ENCODE measurements around the gene PDZD2.

Gene PDZD2

DNA sequence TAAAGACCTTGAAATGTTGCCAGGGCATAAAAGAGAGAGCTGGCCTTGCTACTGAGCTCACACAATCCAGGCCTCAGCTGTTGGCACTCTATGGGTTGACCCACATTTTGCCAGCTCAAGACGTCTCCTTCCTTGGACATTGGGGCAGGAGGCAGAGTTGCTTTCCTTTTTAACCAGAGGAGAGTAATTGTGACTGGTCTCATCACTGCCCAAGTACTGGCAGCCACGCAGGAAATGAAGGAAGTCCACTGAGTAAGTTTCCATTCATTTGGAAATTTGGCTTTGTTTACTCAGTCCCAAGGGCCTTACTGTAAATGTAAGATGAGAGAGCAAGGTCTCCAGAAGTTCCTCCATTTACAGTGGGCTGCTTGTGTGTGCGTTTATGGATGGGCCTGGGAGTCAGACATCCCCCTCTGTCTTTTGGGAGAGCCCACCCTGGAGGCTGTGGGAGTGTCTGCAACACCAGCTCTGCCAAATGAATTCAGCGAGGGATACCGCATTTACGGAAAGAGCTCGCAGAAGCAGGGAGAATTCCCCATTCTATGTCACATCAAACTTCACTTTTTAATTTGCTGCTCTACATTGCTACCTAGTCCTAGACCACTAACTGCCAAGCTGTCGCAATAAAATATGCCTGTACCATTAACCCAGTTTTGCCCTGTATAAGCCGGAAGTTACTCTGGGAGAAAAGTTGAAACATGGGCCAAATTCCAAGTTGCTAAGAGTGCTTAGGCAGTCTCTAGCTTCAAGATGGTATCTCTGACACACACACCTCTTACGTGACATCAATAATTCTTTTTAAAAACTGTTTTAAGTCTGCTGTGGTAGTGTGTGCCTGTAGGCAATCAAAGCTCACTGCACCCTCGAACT, 24.5 kb upstream of the PDZD2 start:
- H3K27me3 ChIP-seq (ENCODE audit: low read depth, low read length): no peaks in the 10 kb centered on the region
- H3K4me3 ChIP-seq (ENCODE audit: low read depth in 1 of 2, low read length in 2 of 2): no peak overlapping the region
- H3K9me3 ChIP-seq (ENCODE audit: control insufficient read depth in 1 of 2, low read length in 2 of 2): no peaks in the 10 kb centered on the region
- H3K4me1 ChIP-seq (ENCODE audit: control insufficient read depth in 1 of 2, insufficient read depth in 2 of 2, low read length in 2 of 2): no peaks in the 10 kb centered on the region
- no peak overlapping the region for H3K27ac ChIP-seq (ENCODE audit: low read length)
- H3K36me3 ChIP-seq (ENCODE audit: control insufficient read depth in 1 of 2, insufficient read depth in 2 of 2, low read length in 2 of 2): no peaks in the 10 kb centered on the region

DNA sequence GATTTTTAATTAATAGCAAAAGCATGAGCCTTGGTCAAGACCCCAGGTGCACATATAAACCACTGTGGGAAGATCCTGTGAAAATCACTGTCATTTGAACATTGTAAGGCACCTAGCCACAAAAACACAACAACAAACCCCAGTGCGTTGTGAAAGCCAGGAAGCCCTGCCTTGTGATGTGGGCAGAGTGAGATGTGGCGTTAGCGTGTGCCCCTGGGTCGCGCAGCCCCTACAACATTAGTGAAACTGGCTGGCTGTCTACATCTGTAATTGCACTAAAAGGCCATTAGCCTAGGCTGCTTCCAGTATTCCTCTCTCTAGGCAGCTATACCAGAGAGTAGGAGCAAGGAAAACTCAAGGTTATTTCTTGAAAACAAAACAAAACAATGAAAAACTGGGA, 21.1 kb upstream of the PDZD2 start:
- Histone ChIP-seq H3K27me3 (ENCODE audit: low read depth, low read length) (no peaks in the 10 kb centered on the region), H3K9me3 (ENCODE audit: control insufficient read depth in 1 of 2, low read length in 2 of 2) (no peaks in the 10 kb centered on the region), H3K27ac (ENCODE audit: low read length) (no peak overlapping the region), H3K4me1 (ENCODE audit: control insufficient read depth in 1 of 2, insufficient read depth in 2 of 2, low read length in 2 of 2) (no peaks in the 10 kb centered on the region), H3K36me3 (ENCODE audit: control insufficient read depth in 1 of 2, insufficient read depth in 2 of 2, low read length in 2 of 2) (no peaks in the 10 kb centered on the region), H3K4me3 (ENCODE audit: low read depth in 1 of 2, low read length in 2 of 2) (no peak overlapping the region)

DNA sequence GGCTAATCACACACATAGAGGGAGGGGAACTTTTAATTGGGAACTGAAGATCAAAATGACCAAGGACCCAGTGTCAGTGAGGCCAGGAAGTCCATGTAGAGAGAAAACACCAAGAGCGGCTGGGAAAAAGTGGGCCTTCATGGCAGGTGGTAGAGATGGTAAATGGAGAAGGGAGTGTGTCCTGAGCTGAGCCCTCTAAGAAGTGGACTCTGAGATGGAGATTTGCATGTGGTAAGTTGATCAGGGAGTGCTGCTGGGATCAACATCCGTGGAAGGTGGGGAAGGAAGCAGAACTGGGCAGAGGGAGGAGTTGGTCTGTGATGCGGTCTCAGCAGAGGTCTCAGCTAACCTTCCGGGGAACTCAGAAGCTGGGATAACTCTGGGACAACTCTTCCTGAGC, 18.9 kb upstream of the PDZD2 start:
- no peaks in the 10 kb centered on the region for H3K27me3 ChIP-seq (ENCODE audit: low read depth, low read length)
- no peak overlapping the region for H3K4me3 ChIP-seq (ENCODE audit: low read depth in 1 of 2, low read length in 2 of 2)
- no peak overlapping the region for H3K27ac ChIP-seq (ENCODE audit: low read length)
- H3K4me1 ChIP-seq (ENCODE audit: control insufficient read depth in 1 of 2, insufficient read depth in 2 of 2, low read length in 2 of 2): no peaks in the 10 kb centered on the region
- H3K36me3 ChIP-seq (ENCODE audit: control insufficient read depth in 1 of 2, insufficient read depth in 2 of 2, low read length in 2 of 2): no peaks in the 10 kb centered on the region
- H3K9me3 ChIP-seq (ENCODE audit: control insufficient read depth in 1 of 2, low read length in 2 of 2): no peaks in the 10 kb centered on the region

DNA sequence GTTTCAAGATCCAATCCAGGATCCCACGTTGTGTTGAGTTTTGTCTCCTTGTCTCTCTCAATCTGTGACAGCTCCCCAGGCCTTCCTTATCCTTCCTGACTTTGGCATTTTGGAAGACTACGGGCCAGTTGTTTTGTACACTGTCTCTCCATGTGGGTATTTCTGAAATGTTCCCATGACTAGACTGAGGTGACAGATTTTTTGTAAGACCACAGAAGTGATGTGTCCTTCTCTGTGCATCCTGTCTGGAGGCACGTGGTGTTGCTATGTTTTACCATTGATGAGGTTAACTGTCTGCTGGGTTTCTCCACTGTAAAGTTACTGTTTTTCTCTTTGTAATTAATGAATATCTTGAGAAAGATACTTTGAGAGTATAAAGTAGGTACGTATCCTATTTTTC, 15.7 kb upstream of the PDZD2 start:
- H3K36me3 ChIP-seq (ENCODE audit: control insufficient read depth in 1 of 2, insufficient read depth in 2 of 2, low read length in 2 of 2): no peaks in the 10 kb centered on the region
- H3K27ac ChIP-seq (ENCODE audit: low read length): no peak overlapping the region
- H3K9me3 ChIP-seq (ENCODE audit: control insufficient read depth in 1 of 2, low read length in 2 of 2): no peaks in the 10 kb centered on the region
- H3K4me1 ChIP-seq (ENCODE audit: control insufficient read depth in 1 of 2, insufficient read depth in 2 of 2, low read length in 2 of 2): no peaks in the 10 kb centered on the region
- no peak overlapping the region for H3K4me3 ChIP-seq (ENCODE audit: low read depth in 1 of 2, low read length in 2 of 2)
- H3K27me3 ChIP-seq (ENCODE audit: low read depth, low read length): no peaks in the 10 kb centered on the region

DNA sequence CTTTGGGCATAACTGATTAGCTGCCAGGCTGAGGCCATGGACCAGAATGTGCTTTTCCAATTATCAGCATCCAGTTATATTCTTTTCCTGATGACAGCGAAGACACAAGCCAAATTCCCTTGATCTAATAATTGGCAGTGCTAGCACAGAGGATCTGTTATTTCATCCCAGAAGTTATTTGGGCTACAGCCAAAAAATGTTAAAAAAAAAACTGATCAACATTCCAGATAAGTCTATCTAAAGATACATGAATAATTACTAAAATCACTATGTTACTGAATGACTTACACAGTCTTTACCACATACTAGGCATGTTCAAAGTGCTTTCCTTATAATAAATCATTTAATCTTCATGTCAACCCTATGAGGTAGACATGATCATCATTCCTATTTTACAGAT, 13.5 kb upstream of the PDZD2 start:
- Histone ChIP-seq H3K36me3 (ENCODE audit: control insufficient read depth in 1 of 2, insufficient read depth in 2 of 2, low read length in 2 of 2) (no peaks in the 10 kb centered on the region), H3K9me3 (ENCODE audit: control insufficient read depth in 1 of 2, low read length in 2 of 2) (no peaks in the 10 kb centered on the region), H3K27ac (ENCODE audit: low read length) (no peak overlapping the region), H3K4me3 (ENCODE audit: low read depth in 1 of 2, low read length in 2 of 2) (no peak overlapping the region), H3K27me3 (ENCODE audit: low read depth, low read length) (no peaks in the 10 kb centered on the region), H3K4me1 (ENCODE audit: control insufficient read depth in 1 of 2, insufficient read depth in 2 of 2, low read length in 2 of 2) (no peaks in the 10 kb centered on the region)

DNA sequence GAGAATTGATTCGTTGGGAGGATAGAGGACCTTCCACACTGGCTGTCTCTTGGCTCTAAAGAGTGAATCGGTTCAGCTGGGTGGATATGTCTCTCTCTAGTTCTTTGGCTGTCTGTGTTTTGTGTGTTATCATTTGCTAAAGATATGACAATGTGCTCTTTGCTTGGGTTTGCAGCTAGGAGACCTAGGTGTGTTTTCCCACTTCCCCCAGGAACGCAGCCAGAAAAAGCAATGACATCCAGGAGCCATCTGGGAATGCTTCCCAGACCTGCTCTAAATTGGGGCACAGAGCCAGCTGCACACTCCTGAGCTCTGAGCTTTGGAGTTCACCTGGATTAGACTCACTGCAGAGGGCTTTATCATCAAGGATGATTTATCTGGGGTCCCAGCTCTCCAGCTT, 12.8 kb upstream of the PDZD2 start:
- no peaks in the 10 kb centered on the region for H3K9me3 ChIP-seq (ENCODE audit: control insufficient read depth in 1 of 2, low read length in 2 of 2)
- H3K27ac ChIP-seq (ENCODE audit: low read length): no peak overlapping the region
- H3K4me1 ChIP-seq (ENCODE audit: control insufficient read depth in 1 of 2, insufficient read depth in 2 of 2, low read length in 2 of 2): no peaks in the 10 kb centered on the region
- H3K36me3 ChIP-seq (ENCODE audit: control insufficient read depth in 1 of 2, insufficient read depth in 2 of 2, low read length in 2 of 2): no peaks in the 10 kb centered on the region
- H3K4me3 ChIP-seq (ENCODE audit: low read depth in 1 of 2, low read length in 2 of 2): no peak overlapping the region
- no peaks in the 10 kb centered on the region for H3K27me3 ChIP-seq (ENCODE audit: low read depth, low read length)

DNA sequence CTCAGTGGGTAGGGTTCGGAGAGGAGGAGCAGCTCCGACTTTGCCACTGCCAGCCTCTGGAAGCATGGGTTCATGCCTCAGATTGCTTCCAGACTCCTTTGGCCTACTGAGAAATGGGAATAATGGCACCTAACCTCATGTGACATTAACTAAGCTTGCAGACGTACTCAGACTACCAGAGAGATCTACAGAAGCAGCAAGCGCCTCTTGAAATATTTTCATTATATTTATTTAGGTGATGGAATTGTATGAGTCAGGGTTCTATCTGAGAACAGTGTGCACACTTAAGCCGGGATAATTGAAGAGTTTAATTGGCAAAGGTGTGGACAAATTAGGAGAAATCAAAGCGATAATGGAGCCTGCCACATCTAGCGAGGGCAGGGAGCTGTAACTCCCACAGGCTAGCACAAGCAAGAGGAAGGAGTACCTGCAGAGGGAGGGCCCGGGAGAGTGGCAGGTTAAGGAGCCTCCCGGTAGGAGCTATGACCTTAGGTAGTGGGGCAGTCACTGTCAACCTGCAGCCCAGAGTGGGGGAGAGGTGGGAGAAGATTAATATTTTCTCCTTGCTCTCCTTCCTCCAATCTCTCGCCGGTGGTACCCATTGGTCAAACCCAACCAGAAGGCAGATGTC, 12.2 kb upstream of the PDZD2 start:
- Histone ChIP-seq H3K9me3 (ENCODE audit: control insufficient read depth in 1 of 2, low read length in 2 of 2) (no peaks in the 10 kb centered on the region), H3K27ac (ENCODE audit: low read length) (no peak overlapping the region), H3K36me3 (ENCODE audit: control insufficient read depth in 1 of 2, insufficient read depth in 2 of 2, low read length in 2 of 2) (no peaks in the 10 kb centered on the region), H3K4me3 (ENCODE audit: low read depth in 1 of 2, low read length in 2 of 2) (no peak overlapping the region), H3K27me3 (ENCODE audit: low read depth, low read length) (no peaks in the 10 kb centered on the region), H3K4me1 (ENCODE audit: control insufficient read depth in 1 of 2, insufficient read depth in 2 of 2, low read length in 2 of 2) (no peaks in the 10 kb centered on the region)

DNA sequence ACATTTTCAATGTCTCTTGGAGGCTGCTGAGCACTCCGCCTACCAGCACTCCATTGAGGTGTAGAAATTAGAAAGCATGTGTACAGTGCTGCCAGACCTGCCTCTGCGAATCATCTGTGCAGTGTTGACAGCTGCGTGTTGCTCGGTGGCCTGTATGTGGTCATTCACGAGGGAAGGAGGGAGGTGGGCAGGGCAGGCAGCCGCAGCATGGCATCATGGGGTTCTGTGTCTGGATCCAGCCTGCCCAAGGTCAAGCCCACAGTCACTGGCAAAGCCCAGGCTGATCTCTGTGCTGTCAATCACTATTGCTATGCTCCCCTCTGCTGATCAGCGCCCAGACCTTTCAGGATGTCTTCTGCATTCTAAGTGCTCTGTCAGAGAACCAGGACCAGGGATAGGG, 8.0 kb upstream of the PDZD2 start:
- Histone ChIP-seq H3K4me3 (ENCODE audit: low read depth in 1 of 2, low read length in 2 of 2) (no peak overlapping the region), H3K9me3 (ENCODE audit: control insufficient read depth in 1 of 2, low read length in 2 of 2) (no peaks in the 10 kb centered on the region), H3K27ac (ENCODE audit: low read length) (no peak overlapping the region), H3K4me1 (ENCODE audit: control insufficient read depth in 1 of 2, insufficient read depth in 2 of 2, low read length in 2 of 2) (no peaks in the 10 kb centered on the region), H3K36me3 (ENCODE audit: control insufficient read depth in 1 of 2, insufficient read depth in 2 of 2, low read length in 2 of 2) (no peaks in the 10 kb centered on the region), H3K27me3 (ENCODE audit: low read depth, low read length) (no peaks in the 10 kb centered on the region)

DNA sequence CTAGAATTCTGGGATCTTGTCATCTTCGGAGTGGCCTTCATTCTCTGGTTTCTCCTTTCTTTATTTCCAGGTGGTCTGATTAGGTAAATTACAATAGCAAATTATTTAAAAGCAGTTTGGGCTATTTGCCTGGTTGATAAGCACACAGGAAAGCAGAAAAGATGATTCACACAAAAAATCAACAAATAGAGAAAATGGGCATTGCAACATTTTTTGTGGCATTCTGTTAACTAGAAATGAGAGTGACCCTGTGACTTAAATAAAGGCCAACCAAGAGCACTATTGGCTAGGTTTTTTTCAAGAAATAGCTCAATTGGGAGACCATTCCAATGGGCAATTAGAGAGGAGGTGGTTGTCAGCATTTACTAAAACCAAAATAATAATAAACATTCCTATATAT, 6.5 kb upstream of the PDZD2 start:
- no peaks in the 10 kb centered on the region for H3K4me1 ChIP-seq (ENCODE audit: control insufficient read depth in 1 of 2, insufficient read depth in 2 of 2, low read length in 2 of 2)
- no peak overlapping the region for H3K27ac ChIP-seq (ENCODE audit: low read length)
- no peaks in the 10 kb centered on the region for H3K36me3 ChIP-seq (ENCODE audit: control insufficient read depth in 1 of 2, insufficient read depth in 2 of 2, low read length in 2 of 2)
- no peaks in the 10 kb centered on the region for H3K27me3 ChIP-seq (ENCODE audit: low read depth, low read length)
- no peaks in the 10 kb centered on the region for H3K9me3 ChIP-seq (ENCODE audit: control insufficient read depth in 1 of 2, low read length in 2 of 2)
- H3K4me3 ChIP-seq (ENCODE audit: low read depth in 1 of 2, low read length in 2 of 2): no peak overlapping the region

DNA sequence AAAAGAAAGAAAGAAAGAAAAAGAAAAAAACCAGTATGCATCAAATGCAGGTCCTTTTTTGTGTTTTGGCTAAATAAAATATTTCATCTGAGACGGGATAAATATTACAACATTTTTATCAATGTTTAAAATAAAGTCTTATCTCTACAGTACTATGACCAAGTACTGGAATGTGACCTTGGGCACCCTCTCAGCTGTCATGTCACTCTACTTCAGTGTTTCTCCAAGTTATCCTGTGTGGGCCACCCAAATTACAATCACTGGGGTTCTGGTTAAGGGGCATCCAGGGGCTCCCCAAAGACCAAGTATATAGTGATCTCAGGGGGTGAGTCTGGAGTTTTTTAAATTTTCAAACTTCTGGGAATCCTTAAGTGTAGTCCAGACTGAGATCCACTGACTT, 3.5 kb upstream of the PDZD2 start:
- Histone ChIP-seq H3K4me1 (ENCODE audit: control insufficient read depth in 1 of 2, insufficient read depth in 2 of 2, low read length in 2 of 2) (peaks cover 6 to 17% of the 10 kb centered on the region in 2 donors), H3K9me3 (ENCODE audit: control insufficient read depth in 1 of 2, low read length in 2 of 2) (no peaks in the 10 kb centered on the region)

DNA sequence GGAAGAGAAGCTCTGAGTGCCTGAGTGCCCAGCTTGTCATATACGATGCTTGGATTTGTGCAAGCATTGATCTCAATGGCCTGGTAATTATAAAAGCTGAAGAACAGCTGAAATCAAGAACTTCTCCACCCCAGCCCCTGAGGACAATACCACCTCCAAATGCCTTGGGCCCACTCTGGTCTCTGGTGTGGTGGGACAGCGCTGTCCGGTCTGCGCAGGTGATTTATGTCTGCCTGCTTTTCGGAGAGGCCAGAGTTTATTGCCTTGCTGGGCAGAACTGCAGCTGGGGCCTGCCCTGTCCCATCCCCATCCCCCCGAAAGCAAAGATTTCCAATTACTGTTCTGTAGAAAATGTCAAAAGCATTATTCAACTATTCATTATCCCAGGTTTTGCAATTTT, 1.1 kb upstream of the PDZD2 start:
- no peak overlapping the region for H3K27ac ChIP-seq (ENCODE audit: low read length)
- H3K27me3 ChIP-seq (ENCODE audit: low read depth, low read length): no peaks in the 10 kb centered on the region
- H3K36me3 ChIP-seq (ENCODE audit: control insufficient read depth in 1 of 2, insufficient read depth in 2 of 2, low read length in 2 of 2): no peaks in the 10 kb centered on the region
- peaks cover 6 to 17% of the 10 kb centered on the region in 2 donors for H3K4me1 ChIP-seq (ENCODE audit: control insufficient read depth in 1 of 2, insufficient read depth in 2 of 2, low read length in 2 of 2)
- H3K4me3 ChIP-seq (ENCODE audit: low read depth in 1 of 2, low read length in 2 of 2): no peak overlapping the region
- no peaks in the 10 kb centered on the region for H3K9me3 ChIP-seq (ENCODE audit: control insufficient read depth in 1 of 2, low read length in 2 of 2)

More for the DNA sequence above, 3.5 kb upstream of the PDZD2 start:
- H3K27me3 ChIP-seq (ENCODE audit: low read depth, low read length): no peaks in the 10 kb centered on the region
- no peaks in the 10 kb centered on the region for H3K36me3 ChIP-seq (ENCODE audit: control insufficient read depth in 1 of 2, insufficient read depth in 2 of 2, low read length in 2 of 2)
- no peak overlapping the region for H3K4me3 ChIP-seq (ENCODE audit: low read depth in 1 of 2, low read length in 2 of 2)
- no peak overlapping the region for H3K27ac ChIP-seq (ENCODE audit: low read length)

Measured in muscle layer of duodenum (tissue), 2 donors.